HG03025 (cell line): ENCODE measurements around the gene LMX1B.

Experiments used
- ATAC-seq: cut with Tn5 transposase; IDR thresholded peaks from one replicate; pipeline ENCODE4 v1.9.1; 2021; ENCODE audit warnings: mild to moderate bottlenecking, moderate library complexity; ENCODE audit not compliant: unreplicated experiment, low FRiP score

LMX1B gene

DNA sequence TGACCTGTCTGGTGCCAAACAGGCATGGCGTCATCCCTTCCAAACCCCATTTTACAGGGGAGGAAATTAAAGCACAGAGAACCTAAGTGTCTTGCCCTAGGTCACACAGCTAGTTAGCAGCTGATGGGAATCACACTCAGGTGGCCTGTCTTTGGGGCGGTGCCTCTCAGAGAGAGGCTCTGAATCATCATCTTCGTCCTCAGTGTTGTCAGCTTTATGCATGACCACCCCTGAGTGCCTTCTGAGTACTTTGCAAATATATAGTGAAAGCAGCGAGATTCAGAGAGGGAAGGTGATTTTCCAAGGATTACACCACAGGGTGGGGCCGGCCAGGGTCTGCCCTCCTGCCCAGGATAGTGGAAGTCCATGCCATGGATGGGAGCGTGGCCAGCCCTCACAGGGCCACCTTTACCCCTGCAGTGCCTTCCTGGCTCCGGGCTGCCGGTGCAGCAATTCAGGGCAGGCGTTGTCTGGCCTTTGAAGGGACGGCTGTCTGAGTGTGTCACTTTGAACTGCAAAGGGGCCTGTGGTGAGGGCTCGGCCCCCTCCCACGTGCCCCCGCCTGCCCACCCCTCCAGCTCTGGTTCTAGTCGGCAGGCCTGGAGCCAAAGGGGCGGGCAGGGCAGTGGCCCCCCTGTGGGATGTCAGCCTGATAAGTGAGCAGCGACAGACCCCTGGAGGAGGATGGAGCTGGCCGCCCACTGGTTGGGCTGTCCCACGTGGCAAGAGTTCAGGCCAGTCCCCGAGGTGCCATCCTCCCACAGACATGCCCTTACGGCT, 16.9 kb downstream of the LMX1B start:
- ATAC-seq = no peak

DNA sequence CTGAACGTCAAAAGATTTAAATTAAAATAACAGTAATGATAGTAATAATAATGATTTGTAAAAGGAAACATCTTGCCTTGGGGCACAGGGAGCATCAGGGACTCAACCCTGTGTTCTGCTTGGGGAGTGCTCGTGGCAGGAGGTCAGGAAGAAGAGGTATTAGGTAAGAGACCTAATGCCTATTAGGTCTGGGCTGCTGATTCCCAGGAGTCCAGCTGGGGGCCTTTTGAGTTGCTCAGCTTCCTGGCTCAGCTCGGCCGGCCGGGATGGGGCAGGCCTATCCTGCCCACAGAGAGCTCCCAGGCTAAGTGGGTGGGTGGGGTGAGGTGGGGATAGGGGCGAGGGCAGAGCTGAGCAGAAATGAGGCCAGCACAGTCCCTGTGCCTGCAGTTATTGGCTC, 17.5 kb downstream of the LMX1B start:
- no peak for ATAC-seq

DNA sequence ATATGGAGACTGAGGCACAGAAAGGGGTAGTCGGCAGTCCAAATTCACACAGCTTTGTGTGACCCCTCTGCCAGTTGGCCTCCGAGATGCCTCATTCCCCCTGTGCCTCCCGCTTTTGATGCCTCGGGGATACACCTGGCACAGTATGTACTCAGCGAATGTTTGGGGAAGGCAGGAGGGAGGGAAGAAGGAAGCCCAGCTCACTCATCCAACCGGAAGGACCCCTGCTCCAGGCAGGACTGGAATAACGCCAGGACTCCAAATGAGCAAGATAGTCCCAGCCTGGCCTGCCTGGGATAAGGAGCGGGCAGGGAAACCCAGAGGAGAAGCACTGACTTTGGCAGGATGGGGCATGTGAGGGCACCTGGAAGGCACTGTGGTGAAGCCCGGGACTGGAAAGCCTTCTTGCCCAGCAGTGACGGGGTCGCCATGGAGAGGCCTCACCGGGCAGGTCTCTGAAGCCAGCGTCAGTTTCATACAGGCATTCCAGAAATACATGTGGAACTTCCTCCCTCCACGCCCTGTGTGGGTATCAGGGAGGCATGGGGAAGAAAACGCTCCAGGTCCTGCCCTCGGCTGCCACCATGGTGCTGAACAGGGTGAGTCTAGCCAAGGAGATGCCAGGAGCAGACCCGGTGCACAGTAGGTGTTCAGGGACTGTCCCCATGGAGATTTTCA, 20.3 kb downstream of the LMX1B start:
- ATAC-seq = no peak

DNA sequence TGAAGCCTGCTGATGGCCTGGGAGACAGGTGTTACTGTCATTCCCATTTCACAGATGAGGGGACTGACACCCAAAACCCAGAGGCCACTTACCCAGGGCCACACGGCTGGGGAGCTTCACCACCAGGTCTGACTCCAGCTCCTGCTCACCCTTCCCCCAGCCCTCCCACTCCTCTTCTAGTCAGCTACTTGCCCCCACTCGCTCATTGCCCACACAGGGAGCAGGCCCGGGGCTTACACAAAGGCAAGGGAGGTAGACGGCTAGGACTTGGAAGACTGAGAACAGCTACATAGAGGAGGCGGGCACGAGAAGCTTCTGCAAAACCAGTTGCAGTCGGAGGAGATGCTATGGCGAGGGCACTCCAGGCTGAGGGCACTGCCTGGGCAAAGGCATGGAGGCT, 21.3 kb downstream of the LMX1B start:
- no peak for ATAC-seq

DNA sequence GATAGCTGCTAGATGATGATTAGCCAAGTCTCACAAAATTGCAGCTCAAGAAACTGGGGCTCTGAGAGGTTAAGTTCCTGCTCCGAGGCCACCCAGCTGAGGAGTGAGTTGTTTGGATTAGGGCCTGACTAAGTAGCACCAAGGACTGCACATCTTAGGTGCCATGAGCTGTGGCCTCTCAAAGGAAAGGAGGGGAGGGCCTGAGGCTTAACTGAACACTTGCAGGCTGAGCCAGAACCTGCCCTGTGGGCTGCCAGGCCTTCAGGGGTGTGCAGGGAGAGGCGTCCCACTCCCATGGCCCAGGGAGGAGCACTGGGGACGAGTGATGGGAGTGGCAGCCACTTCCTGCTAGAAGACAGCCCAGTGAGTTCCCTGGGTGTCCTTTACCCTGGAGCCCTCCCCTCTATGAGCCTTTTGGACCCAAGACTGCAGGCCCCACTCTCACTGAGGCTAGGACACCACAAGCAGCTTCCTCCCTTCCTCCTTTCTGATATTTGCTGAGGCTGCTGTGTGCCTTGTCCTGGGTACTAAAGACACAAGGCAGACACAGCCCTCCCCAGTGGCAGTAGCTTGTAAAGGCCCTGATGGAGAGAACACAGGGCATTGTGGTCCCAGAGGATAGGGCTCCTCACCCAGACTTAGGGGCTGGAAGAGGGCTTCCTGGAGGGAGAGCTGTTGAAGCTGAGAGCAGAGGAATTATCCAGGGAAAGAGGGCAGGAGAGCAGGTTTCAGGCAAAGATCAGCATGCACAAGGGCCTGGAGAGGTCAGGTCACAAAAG, 22.1 kb downstream of the LMX1B start:
- ATAC-seq = no peak

DNA sequence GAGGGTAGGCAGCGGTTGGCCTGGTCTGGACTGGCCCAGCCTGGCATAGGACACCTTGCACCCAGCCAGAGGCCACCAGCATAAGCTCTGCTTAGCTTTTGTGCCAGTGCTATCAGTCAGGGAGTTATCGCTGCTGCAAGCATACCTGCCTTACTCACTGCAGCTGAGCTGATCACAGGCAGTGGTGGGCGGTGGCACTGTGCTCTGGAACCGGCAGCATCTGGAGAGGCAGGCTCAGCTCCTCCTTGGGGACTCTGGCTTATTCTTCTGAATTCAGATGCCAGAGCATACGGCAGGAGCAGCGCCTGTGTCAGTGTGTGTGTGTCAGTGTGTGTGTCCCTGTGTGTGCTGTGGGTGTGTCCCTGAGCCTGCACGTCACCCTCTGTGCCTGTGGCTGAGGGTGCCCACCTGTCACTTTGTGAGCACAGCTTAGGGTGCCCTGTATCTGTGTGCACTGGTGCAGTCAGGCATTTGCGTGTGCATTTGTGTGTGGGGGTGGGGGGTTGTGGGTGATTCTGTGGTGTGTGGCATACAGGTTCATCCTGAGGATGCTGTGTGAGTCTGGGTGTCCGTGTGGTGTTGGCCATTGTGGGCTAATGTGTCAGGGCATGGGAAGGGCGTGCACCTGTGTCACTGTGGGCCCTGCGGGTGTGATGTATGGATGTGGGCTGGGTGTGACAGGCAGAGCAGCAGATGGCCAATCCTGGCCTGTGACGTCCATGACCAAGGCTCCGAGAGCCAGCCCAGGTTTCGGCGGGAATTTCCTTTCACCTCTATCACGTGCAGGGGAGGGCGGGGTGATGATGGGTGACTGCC, 23.5 kb downstream of the LMX1B start:
- ATAC-seq = no peak

DNA sequence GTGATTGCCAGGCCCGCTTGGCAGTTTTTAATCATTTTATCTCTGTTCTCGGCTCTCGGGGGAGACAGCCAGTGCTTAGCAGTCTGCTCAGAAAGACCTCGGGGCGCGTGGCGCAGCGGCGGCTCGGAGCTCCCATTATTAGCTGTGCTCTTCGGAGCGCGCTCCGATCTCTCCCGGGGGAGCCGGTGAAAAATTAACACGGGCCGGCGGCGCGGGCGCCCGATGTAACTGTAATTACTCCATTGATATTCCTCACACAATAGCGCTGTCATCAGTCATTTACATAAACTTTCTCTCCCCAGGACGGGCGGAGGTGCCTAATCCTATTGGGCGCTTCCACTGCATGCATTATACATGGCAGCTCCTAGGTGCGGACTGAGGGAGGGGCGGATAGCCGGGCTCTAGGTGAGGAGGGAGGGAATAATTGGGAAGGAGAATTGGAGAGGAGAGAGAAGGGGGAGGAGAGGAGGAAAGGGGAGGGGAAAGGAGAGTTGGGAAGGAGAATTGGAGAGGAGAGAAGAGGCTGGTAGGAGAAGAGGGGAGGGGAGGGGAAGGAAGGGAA, 24.9 kb downstream of the LMX1B start:
- ATAC-seq = no peak

DNA sequence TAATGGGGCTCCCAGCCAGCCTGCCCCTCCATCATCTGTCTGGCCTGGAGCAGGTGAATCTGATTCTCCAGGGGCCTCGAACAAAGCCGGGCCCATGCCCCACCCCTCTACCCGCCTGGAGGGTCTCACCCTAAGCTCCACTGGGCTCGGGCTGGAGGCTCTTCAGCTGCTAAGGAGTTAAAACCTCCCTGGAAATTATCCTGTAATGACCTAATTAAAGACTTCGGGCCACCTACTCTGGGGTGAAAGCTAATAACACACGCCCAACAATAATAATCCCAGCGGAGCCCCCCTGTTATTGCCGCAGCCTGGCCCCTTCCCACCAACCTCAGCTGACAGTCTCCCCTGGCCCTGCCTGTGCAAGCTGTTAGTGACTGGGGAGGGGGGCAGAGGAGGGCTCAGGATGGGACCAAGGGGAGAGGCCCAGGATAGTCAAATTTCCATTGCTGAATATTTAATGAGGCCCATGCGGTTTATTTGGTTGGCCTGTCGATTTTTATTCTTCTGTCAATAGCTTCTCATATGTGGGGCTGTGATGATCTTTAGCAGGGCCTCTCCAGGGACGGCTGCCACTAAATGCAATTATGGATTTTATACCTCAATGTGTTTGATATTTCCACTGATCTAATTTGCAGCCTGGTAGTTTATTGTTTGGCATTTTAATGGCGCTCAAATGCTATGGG, 25.7 kb downstream of the LMX1B start:
- ATAC-seq = no peak

DNA sequence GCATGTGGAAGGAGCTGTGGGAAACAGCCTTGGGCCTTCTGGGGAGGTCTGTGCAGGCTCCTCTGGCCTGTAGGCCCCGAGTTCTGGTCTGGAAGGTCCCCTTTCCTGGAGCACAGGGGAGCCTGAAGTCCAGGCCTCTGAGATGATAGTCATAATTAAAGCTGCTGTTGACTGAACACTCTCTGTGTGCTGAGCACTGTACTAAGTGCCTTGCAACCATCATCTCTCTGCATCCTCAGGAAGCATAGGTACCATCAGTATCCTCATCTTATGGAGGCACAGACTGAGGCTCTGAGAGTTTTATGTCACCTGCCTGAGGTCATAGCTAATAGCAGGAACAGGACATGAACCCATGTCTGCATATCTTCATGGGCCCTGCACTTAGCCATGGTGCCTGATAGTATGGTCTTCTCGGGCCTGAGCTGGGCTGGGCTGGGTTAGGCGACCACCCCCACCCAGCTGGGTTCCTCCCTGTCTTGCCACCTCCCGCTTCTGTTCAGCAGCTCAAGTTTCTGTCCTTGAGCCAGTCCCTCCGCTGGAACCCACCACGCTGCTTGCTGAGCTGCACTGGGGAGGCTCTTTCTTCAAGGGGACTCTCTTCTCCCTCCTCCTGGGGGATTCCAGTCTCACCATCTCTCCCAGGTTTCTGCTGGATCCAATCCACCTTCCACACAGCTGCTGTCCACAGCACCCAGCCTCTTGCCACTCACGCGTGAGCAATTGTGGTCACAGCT, 27.6 kb downstream of the LMX1B start:
- ATAC-seq = no peak

DNA sequence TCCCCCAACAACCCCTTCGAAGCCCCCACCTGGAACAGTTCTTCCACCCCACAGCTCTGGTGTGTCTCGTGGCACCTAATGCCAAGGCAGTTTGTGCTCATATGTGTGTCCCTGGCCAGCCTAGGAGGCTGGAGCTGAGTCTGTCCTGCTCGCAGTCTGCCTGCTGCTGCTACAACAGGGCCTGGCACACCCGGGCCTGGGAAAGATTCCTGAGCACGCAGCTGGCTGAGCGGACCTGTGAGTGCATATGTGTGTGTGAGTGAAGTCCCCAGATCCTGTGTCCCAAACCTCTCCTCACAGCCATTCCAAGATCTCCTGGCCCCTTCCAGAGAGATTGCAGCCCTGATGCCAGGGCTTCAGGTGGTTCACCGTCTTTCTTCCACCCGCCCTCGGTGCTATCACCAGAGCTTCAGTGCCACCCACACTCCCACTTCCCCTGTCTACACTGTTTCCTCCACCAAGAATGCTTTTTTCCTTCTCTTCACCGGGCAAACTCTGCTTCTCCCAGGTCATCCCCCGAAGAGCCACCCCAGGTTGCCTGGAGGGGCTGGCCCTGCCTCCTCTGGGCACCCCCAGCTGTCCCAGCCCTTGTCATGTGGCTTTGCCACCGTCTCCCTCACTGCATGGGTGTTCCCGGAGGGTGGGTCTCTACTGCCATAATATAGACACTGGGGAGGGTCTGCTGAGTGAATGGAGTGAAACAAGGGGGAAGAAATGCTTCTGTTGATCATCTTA, 28.4 kb downstream of the LMX1B start:
- no peak for ATAC-seq

DNA sequence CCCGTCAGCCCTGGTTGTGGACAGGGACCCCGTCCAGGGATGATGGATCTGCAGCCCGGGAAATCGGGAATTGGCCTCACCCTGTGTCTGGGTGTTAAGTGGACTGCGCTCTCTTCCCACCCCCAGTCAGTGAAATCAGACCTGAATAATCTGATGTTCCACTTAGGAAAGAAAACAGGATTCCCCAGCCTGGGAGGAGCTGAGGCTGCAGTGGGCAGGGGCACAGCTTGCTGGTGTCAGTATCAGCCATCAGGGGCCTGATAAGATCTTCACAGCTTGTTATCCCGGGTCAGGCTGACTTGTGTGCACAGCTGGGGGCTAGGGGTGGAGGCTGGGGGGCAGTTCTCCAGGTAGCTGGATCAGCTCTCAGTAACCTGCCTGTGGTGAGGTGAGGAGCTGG, 29.1 kb downstream of the LMX1B start:
- no peak for ATAC-seq

DNA sequence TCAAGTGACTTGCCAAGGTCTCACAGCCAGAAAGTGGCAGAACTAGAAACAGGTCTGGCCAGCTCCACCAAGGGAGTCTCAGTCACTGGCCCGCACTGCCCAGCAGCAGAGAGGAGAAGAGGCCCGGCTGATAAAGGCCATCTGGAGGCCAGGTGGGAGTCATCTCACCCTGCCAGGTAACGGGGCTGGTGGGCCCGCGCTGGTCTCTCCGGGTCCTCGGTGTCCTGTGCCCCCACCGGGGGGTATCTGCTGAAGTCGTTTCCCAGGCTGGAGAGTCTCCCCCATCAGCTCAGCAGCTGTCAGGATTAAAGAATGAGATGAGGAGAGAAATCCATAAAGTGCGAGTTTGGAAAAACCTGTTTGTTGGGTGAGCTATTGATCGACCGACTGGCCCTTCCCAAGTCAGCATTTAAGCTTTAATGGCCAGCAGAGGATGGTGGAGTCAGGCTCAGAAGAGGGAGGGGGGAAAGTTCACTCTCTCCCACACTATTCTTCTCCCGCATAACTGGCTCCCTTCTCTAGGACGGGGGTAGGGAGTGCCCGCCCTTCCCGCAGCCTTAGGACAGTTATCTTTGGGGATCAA, 30.3 kb downstream of the LMX1B start:
- ATAC-seq = no peak

DNA sequence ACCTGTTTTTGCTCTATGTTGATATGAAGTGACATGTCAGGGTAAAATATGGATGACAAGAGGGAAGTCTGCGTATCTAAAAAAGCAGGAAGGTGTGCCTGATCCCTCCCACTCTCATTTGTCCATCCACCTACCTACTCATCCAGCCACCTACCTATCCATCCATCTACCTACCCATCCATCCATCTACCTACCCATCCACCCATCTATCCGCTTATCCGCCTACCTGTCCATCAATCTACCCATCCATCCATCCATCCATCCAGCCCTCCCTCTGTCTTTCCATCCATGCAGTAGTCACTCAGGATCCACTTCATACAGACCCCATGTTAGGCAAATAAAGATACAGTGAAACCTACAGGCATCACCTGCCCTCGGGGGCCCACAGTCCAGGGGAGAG, 32.4 kb downstream of the LMX1B start:
- no peak for ATAC-seq

DNA sequence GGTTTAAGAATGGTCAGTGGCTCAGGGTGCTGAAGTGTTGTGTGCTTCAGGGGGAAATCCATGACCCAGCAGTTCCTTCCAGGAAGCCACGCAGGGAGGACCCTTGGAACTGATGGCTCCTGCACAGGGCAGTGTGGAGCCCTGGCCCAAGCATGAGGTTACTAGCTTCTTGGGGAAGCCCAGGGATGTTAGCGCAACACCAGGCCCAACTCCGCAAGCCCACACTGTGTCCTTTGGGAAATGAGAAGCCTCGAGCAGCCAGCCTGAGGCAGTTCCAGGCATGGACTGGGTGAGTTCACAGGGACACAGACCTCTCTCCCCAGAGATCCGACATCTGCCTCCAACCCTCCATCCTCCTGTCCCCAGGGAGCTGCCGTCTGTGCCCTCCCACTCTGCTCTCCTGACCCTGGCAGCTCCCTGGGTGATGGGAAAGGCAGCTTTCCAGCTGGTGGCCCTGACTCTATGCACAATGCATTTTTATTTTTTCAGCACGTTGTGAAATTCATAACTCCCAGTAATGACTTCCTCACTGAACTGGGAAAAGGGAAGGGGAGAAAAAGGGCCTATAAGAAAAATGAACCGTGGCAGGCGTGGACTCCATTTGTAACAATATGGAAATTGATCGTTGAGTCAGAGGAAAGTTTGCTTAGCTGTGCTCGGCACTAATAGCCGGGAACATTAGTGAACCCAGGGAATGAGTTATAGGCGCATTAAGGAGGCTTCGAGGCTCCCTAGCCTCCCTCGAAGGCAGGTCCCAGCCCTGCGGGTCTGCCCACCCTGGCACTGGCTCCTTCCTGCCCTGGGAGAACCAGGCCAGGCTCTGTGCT, 34.1 kb downstream of the LMX1B start:
- no peak for ATAC-seq

DNA sequence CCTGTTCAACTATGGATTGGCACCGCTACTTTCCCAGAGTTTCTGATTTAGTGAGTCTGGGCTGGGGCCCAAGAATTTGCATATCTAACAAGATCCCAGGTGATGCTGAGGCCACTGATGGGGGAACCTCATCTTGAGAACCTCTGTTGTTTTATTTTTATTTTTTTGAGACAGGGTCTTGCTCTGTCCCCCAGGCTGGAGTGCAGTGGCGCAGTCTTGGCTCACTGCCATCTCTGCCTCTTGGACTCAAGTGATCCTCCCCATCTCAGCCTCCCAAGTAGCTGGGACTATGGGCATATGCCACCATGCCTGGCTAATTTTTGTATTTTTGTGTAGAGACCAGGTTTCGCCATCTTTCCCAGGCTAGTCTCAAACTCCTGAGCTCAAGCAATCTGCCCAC, 35.7 kb downstream of the LMX1B start:
- ATAC-seq = no peak

DNA sequence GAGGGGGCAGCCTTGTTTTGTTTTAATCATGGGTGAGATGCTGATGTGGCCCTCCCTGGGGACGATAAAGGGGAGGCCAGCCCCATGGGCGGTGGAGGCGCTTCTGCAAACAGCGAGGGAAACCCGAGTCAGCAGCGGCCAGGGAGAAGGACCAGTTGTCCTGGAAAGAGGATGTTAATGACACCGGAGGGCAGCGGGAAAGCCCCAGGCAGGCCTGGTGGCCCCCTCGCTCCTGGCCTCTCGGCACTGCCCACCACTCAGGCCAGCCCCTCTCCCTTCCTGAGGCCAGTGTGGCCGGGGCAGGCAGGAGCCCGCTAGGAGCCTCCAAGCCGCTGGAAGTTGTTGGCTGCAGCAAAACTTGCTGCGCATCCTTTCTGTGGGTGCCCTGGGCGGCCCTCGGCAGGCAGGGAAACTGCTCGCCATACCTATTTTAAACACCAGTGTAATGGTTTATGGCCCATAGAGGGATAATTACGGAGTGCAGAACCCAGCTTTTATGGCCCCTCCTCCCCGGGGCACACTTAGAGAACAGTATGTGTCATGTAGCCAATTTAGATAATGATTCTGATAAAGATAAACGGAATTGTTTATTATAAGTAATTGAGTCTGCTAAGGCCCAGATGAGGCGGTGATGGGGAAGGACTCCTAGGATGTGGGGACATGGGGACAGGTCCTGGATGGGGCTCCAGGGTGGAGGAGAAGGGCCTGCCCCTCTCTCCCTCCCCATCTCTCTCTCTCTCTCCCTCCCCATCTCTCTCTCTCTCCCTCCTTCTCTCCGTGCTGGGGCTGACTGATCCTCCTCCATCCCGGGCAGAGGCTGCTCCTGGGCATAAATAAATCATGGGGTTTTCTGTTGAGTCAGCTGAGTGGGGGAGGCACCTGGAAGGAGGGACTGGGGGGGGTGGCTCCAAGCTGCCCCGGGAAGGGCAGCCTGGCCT, 36.9 kb downstream of the LMX1B start:
- no peak for ATAC-seq
